GM12875 (cell line): Measurements from ENCODE around the gene SLC7A5.
A peak's percentile ranks its signal among the peaks of the same experiment; 100 is the strongest.
"Not testable (repeated sequence)": the region's sequence is repeated elsewhere in the genome, so short reads cannot be mapped to it uniquely, and the experiment has no call there.

Experiments
- H3K4me3 ChIP-seq: one replicate; pipeline ENCODE4 v1.5.1; 2011; ENCODE audit warnings: low read depth, low read length, control low read depth
- TF ChIP-seq, protein P1 (sequence below): IDR thresholded peaks from 2 replicates; pipeline ENCODE4 v1.5.1; 2011; ENCODE audit warnings: low read depth, mild to moderate bottlenecking, control low read depth, inconsistent platforms, low read length, moderate library complexity, borderline replicate concordance; ENCODE audit not compliant: insufficient read depth

The SLC7A5 gene

GRCh38 chr16:87882436-87883019, 13.2 kb upstream of the SLC7A5 start:
- TF ChIP-seq, protein P1, sequence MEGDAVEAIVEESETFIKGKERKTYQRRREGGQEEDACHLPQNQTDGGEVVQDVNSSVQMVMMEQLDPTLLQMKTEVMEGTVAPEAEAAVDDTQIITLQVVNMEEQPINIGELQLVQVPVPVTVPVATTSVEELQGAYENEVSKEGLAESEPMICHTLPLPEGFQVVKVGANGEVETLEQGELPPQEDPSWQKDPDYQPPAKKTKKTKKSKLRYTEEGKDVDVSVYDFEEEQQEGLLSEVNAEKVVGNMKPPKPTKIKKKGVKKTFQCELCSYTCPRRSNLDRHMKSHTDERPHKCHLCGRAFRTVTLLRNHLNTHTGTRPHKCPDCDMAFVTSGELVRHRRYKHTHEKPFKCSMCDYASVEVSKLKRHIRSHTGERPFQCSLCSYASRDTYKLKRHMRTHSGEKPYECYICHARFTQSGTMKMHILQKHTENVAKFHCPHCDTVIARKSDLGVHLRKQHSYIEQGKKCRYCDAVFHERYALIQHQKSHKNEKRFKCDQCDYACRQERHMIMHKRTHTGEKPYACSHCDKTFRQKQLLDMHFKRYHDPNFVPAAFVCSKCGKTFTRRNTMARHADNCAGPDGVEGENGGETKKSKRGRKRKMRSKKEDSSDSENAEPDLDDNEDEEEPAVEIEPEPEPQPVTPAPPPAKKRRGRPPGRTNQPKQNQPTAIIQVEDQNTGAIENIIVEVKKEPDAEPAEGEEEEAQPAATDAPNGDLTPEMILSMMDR: no peak
- no peak overlapping the region for H3K4me3 ChIP-seq

- TF ChIP-seq, protein P1: no peak
- no peak overlapping the region for H3K4me3 ChIP-seq
Measured at GRCh38 chr16:87881324-87882200, 12.3 kb upstream of the SLC7A5 start.

- TF ChIP-seq, protein P1: no peak
- H3K4me3 ChIP-seq: no peak overlapping the region
Measured at GRCh38 chr16:87880117-87880696, 10.9 kb upstream of the SLC7A5 start.

DNA sequence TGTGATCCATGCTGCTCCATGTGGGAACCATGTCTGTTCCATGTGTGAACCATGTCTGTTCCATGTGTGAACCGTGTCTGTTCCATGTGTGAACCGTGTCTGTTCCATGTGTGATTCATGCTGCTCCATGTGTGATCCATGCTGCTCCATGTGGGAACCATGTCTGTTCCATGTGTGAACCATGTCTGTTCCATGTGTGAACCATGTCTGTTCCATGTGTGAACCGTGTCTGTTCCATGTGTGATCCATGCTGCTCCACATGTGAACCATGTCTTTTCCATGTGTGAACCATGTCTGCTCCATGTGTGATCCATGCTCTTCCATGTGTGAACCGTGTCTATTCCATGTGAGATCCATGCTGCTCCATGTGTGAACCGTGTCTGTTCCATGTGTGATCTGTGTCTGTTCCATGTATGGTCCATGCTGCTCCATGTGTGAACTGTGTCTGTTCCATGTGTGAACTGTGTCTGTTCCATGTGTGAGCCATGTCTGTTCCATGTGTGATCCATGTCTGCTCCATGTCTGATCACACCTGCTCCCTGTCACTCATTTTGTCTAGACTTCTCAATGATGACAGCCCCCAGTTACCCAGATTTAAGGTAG, 10.2 kb upstream of the SLC7A5 start:
- H3K4me3 ChIP-seq: not testable (repeated sequence)

DNA sequence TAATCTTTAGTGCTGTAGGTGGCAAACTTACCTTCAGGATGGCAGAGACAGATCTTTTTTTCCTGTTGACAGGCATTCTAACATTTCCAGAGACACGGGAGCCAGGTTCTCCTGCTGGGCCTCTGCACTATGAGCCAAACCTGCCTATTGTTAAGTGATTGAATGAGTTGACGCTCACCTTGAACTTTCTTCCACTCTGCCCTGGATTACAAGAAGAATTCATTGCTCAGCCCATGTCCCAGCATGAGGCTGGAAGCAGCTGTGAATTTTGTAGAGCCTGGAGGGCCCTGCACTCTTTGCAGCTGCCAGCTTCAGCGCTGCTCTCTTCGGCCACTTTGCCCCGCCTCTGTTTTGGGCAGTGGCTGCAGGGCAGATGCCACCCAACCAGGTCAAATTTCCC, 9.4 kb upstream of the SLC7A5 start:
- TF ChIP-seq, protein P1: no peak
- no peak overlapping the region for H3K4me3 ChIP-seq

GRCh38 chr16:87877942-87878507, 8.7 kb upstream of the SLC7A5 start:
- H3K4me3 ChIP-seq: no peak overlapping the region
- TF ChIP-seq, protein P1: peak; percentile 50; the same call in 1 of the 2 replicates

- TF ChIP-seq, protein P1: no peak
- no peak overlapping the region for H3K4me3 ChIP-seq
Measured at GRCh38 chr16:87874639-87875427, 5.5 kb upstream of the SLC7A5 start.

DNA sequence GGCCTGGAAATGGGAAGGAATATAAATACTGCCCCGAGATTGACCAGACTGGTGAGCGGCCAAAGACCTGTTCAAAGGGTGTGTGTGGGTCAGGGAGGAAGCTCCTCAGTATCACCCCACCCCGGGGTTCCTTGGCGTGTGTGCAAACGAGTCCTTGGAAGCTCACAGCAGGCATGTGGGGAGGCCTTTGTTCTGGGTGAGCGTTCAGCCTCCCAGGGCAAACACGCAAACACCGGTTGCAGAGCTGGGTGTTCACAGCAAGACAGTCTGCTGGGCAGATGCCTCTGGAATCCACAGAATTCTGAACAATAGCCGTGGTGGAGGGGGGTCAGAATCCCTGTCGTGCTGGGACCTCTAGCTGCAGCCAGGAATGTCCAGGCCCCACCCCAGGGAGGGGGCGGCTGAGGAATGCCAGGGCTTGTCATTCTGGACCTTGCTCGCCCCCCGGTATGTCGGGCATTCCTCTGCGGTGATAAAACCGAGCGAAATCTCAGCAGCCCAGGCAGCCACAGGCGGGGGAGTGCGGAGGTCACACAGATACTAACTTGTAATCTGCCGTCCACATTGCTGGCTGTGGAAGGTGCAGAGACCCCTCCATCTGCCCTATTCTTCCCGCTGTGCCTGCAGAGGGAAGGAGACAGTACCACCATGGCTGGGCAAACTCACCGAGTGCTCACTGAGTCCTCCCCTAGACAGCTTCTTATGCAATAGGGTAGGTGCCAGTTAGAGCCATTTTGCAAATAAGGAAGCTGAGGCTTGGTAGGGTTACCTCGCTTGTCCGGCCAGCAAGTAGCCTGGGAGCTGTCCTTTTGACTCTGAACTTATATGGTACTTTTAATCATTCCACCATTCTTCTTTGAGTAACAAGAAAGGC, 1.3 kb upstream of the SLC7A5 start:
- not testable (repeated sequence) for H3K4me3 ChIP-seq

GRCh38 chr16:87869879-87870417, 641 bp upstream of the SLC7A5 start:
- not testable (repeated sequence) for H3K4me3 ChIP-seq
